Measurements from ENCODE around the gene CYREN.

GRCh38 chr7:135201350-135201749 is 30.8 kb upstream of the CYREN start:
- TF ChIP-seq CTCF (IDR thresholded peaks at IDR 0.05): no peak
- no peak for TF ChIP-seq MAX (IDR thresholded peaks at IDR 0.05)
- TF ChIP-seq USF2 (IDR thresholded peaks at IDR 0.05): no peak
- no peak for TF ChIP-seq JUN (IDR thresholded peaks at IDR 0.05)

Data from A549 (cell line).